Ascending aorta (tissue), 2 donors: ENCODE data around the gene AP1M2. TPM values are rescaled to one million over a fixed set of nuclear protein-coding genes. Genes with fewer than 3 reads are reported as not detected.

Experiments used
- DNase-seq, 2 donors: peaks; one replicate each; pipeline ENCODE4 v3.0.0-alpha.2; 2019; ENCODE audit warnings: low spot score in 2 of 2
- H3K27ac ChIP-seq, 2 donors: fragments of 200-600 bp; sonication (generic); one replicate each; pipeline ENCODE4 v1.5.1; 2016 to 2017; ENCODE audit warnings: mild to moderate bottlenecking in 1 of 2
- H3K27me3 ChIP-seq: fragments of 200-600 bp; sonication (generic); one replicate; pipeline ENCODE4 v1.5.1; 2017
- H3K36me3 ChIP-seq, 2 donors: fragments of 200-600 bp; sonication (generic); one replicate each; pipeline ENCODE4 v1.5.1; 2016
- H3K4me1 ChIP-seq, 2 donors: fragments of 200-600 bp; sonication (generic); one replicate each; pipeline ENCODE4 v1.5.1; 2016 to 2017; ENCODE audit warnings: mild to moderate bottlenecking in 1 of 2
- H3K4me3 ChIP-seq, 2 donors: fragments of 200-600 bp; sonication (generic); one replicate each; pipeline ENCODE4 v1.5.1; 2016 to 2017; ENCODE audit warnings: mild to moderate bottlenecking in 1 of 2
- H3K9me3 ChIP-seq, 2 donors: fragments of 200-600 bp; sonication (generic); one replicate each; pipeline ENCODE4 v1.5.1; 2016
- intact Hi-C: fragments of 100-400 bp; cut with DNase I; formaldehyde crosslinking; loops from one replicate; pipeline ENCODE4 v1.15.1; 2023
- total RNA-seq: library from RNA; depleted of rRNA; stranded (reverse); fragments of >200 nt; gene quantifications from one replicate; pipeline ENCODE4 v1.1.0, GENCODE V29; 2016
- TF ChIP-seq, protein P1 (sequence below), 3 experiments: fragments of 200-600 bp in 2 of 3; fragments of 450-650 bp in 1 of 3; sonication (generic) in 2 of 3; IDR thresholded peaks; one replicate each; pipeline ENCODE4 v1.5.1; 2016 to 2019; ENCODE audit warnings: antibody characterized with exemption in 3 of 3, mild to moderate bottlenecking in 1 of 3, moderate library complexity in 1 of 3

AP1M2 gene
- total RNA-seq, 1 donor from 2014 or later, result not detected

DNA sequence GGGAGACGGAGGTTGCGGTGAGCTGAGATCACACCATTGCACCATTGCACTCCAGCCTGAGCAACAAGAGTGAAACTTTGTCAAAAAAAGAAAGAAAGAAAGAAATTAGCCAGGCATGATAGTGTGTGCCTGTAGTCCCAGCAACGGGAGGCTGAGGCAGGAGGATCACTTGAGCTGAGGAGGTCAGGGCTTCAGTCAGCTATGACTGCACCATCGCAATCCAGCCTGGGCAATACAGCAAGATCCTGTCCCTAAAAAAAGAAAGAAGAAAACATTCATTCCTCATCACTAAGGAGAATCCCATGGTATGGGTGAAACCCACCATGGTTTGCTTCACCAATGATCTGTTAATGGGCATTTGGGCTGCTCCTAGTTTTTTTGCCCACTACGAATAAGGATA lies 13.0 kb upstream of the AP1M2 start:
- DNase-seq, result no peak
- intact Hi-C loops, result loop anchor here (5.0 kb wide), 1 partner anchor 42 kb away; no protein-coding TSS in a partner anchor
- no peaks in the 10 kb centered on the region for H3K27me3 ChIP-seq
- peaks cover 10 to 24% of the 10 kb centered on the region in 2 donors for H3K4me1 ChIP-seq
- TF ChIP-seq, protein P1, sequence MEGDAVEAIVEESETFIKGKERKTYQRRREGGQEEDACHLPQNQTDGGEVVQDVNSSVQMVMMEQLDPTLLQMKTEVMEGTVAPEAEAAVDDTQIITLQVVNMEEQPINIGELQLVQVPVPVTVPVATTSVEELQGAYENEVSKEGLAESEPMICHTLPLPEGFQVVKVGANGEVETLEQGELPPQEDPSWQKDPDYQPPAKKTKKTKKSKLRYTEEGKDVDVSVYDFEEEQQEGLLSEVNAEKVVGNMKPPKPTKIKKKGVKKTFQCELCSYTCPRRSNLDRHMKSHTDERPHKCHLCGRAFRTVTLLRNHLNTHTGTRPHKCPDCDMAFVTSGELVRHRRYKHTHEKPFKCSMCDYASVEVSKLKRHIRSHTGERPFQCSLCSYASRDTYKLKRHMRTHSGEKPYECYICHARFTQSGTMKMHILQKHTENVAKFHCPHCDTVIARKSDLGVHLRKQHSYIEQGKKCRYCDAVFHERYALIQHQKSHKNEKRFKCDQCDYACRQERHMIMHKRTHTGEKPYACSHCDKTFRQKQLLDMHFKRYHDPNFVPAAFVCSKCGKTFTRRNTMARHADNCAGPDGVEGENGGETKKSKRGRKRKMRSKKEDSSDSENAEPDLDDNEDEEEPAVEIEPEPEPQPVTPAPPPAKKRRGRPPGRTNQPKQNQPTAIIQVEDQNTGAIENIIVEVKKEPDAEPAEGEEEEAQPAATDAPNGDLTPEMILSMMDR (IDR thresholded peaks at IDR 0.05), result no peak
- H3K27ac ChIP-seq, result no peak overlapping the region
- no peak overlapping the region for H3K4me3 ChIP-seq
- H3K9me3 ChIP-seq, result no peaks in the 10 kb centered on the region
- H3K36me3 ChIP-seq, result no peaks in the 10 kb centered on the region

DNA sequence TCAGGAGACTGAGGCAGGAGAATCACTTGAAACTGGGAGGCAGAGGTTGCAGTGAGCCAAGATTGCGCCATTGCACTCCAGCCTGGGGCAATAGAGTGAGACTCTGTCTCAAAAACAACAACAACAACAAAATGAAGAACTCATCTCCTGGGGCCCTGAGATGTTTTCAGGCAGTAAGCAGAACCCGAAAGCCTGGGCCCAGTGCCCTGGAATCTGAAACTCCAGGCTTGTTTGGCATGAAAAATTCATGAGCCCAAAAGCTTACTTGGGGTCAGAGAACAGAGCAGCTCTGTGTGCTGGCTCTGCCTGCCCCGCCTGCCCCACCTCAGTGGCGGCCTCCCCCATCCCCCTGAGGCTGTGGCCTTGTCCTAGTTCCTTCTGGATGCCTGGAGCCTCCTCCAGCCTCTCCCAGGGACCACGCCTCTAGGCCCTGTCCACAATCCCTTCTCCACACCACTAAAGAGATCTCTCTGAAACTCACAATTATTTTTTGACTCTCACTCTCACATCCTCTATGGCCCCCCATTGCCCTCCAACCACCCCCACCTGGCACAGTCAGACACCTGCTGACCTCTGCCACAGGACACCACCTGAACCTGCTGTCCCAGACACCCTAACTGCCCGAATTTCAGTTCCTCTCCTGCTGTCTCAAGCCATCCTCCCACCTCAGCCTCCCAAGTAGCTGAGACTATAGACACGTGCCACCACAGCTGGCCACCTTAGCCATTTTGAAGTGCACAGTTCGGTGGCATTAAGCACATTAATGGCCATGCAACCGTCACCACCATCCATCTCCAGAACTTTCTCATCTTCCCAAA lies 6.9 kb upstream of the AP1M2 start:
- Histone ChIP-seq H3K36me3 (no peaks in the 10 kb centered on the region), H3K27ac (no peak overlapping the region), H3K4me1 (no peaks in the 10 kb centered on the region), H3K9me3 (no peaks in the 10 kb centered on the region), H3K4me3 (no peak overlapping the region), H3K27me3 (no peaks in the 10 kb centered on the region)
- intact Hi-C loops, result no loop called here
- TF ChIP-seq, protein P1 (IDR thresholded peaks at IDR 0.05), result no peak
- no peak for DNase-seq

DNA sequence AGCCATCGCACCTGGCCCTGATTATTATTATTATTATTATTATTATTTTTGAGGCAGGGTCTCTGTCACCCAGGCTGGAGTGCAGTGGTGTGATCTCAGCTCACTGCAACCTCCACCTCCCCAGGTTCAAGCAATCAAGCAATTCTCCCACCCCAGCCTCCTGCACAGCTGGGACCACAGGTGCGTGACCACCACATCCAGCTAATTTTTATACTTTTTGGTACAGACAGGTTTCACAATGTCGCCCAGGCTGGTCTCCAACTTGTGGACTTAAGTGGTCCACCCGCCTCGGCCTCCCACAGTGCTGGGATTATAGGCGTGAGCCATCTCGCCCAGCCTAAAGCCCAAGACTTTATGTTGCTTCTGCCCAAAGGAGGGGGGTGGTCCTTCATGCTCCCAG lies 6.0 kb upstream of the AP1M2 start:
- Histone ChIP-seq H3K4me1 (no peaks in the 10 kb centered on the region), H3K27ac (no peak overlapping the region), H3K9me3 (no peaks in the 10 kb centered on the region), H3K36me3 (no peaks in the 10 kb centered on the region), H3K27me3 (no peaks in the 10 kb centered on the region), H3K4me3 (no peak overlapping the region)
- no peak for DNase-seq
- TF ChIP-seq, protein P1 (IDR thresholded peaks at IDR 0.05), result no peak
- intact Hi-C loops, result no loop called here

GRCh38 chr19:10587839-10588150 lies 683 bp upstream of the AP1M2 start:
- intact Hi-C loops, result no loop called here
- no peaks in the 10 kb centered on the region for H3K36me3 ChIP-seq
- H3K9me3 ChIP-seq, result no peaks in the 10 kb centered on the region
- no peak for DNase-seq
- TF ChIP-seq, protein P1 (IDR thresholded peaks at IDR 0.05), result no peak
- H3K4me3 ChIP-seq, result no peak overlapping the region
- H3K27me3 ChIP-seq, result no peaks in the 10 kb centered on the region
- no peaks in the 10 kb centered on the region for H3K4me1 ChIP-seq
- H3K27ac ChIP-seq, result no peak overlapping the region

DNA sequence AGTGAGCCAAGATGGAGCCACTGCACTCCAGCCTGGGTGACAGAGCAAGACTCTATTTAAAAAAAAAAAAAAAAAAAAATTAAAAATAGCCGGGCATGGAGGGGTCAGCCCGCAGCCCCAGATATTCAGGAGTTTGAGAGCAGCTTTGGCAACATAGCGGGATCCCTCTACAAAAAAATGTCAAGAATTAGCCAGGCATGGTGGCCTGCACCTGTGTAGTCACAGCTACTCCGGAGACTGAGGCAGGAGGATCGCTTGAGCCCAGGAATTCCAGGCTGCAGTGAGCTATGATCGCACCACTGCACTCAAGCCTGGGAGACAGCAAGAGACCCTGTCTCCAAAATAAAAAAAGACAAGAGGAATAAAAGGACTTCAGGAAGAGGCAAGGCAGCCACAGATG lies 716 bp downstream of the AP1M2 start:
- H3K27ac ChIP-seq, result no peak overlapping the region
- H3K27me3 ChIP-seq, result no peaks in the 10 kb centered on the region
- intact Hi-C loops, result no loop called here
- no peaks in the 10 kb centered on the region for H3K36me3 ChIP-seq
- H3K4me3 ChIP-seq, result no peak overlapping the region
- TF ChIP-seq, protein P1 (IDR thresholded peaks at IDR 0.05), result no peak
- no peaks in the 10 kb centered on the region for H3K9me3 ChIP-seq
- DNase-seq, result no peak
- H3K4me1 ChIP-seq, result no peaks in the 10 kb centered on the region
